ENCODE results near the gene BTAF1. TPM values are rescaled to one million over a fixed set of nuclear protein-coding genes. Genes with fewer than 3 reads are reported as not detected.

BTAF1 gene
- total RNA-seq, 1 experiment from 2014 or later, result 33.8 TPM

DNA sequence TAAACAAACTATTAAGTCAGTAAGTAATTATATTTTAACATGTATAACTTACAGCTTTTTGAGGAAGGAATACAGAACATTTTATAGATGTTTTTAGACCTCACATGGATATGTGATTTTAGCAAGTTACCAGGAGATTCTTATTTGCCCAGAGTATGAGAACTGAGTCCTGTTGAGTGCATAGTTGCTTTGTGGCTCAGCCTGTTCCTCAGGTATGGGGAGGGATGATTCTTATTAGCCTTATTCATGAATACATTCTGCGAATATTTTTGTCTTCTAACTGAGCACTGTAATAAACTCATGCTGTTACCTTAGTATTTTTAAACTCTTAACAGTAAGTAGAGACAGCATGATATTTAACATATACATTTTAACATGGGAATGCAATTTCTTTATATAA is 17.9 kb downstream of the BTAF1 start:
- BruUV-seq (replicated peaks), result no TSS peak
- DNase-seq (ENCODE audit: low read depth, low spot score) (no peak), ATAC-seq (no peak)
- in situ Hi-C loops (cut with HindIII; ENCODE audit: low pct_unique_long_range_greater_than_20kb, low sequenced_read_pairs), result no loop called here
- Histone ChIP-seq H3K4me1 (ENCODE audit: control insufficient read depth, insufficient read depth, low read length) (no peaks in the 10 kb centered on the region), H3K4me3 (ENCODE audit: low read depth in 2 of 2, low read length in 2 of 2) (no peak overlapping the region), H3K36me3 (ENCODE audit: control insufficient read depth, insufficient read depth, low read length) (0 out of 2 replicates have a peak, but pooled peaks cover 8% of the 10 kb centered on the region), H3K27ac (ENCODE audit: low read length) (no peak overlapping the region), H3K27me3 (ENCODE audit: control insufficient read depth, insufficient read depth, low read length) (no peaks in the 10 kb centered on the region), H3K9me3 (ENCODE audit: control insufficient read depth, insufficient read depth, low read depth, low read length) (no peaks in the 10 kb centered on the region)
- ChIA-PET CTCF (no interaction called here), POLR2A (interaction anchor here (0.6 to 0.7 kb wide), 2 partner anchors 14 to 15 kb away, joined by 3 read pairs; no protein-coding TSS in a partner anchor)
- intact Hi-C loops (cut with micrococcal nuclease; ENCODE audit: unreplicated experiment), result no loop called here
- TF ChIP-seq SIN3A (IDR thresholded peaks at IDR 0.05; ENCODE audit: borderline replicate concordance, insufficient read depth, low read depth, low read length) (no peak), TCF7L2 (IDR thresholded peaks at IDR 0.05; ENCODE audit: low read depth, low read length) (no peak), POLR2AphosphoS5 (IDR thresholded peaks at IDR 0.05; ENCODE audit: low read depth, low read length) (no peak)
- TF ChIP-seq, protein P1, sequence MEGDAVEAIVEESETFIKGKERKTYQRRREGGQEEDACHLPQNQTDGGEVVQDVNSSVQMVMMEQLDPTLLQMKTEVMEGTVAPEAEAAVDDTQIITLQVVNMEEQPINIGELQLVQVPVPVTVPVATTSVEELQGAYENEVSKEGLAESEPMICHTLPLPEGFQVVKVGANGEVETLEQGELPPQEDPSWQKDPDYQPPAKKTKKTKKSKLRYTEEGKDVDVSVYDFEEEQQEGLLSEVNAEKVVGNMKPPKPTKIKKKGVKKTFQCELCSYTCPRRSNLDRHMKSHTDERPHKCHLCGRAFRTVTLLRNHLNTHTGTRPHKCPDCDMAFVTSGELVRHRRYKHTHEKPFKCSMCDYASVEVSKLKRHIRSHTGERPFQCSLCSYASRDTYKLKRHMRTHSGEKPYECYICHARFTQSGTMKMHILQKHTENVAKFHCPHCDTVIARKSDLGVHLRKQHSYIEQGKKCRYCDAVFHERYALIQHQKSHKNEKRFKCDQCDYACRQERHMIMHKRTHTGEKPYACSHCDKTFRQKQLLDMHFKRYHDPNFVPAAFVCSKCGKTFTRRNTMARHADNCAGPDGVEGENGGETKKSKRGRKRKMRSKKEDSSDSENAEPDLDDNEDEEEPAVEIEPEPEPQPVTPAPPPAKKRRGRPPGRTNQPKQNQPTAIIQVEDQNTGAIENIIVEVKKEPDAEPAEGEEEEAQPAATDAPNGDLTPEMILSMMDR (IDR thresholded peaks at IDR 0.05), result no peak

DNA sequence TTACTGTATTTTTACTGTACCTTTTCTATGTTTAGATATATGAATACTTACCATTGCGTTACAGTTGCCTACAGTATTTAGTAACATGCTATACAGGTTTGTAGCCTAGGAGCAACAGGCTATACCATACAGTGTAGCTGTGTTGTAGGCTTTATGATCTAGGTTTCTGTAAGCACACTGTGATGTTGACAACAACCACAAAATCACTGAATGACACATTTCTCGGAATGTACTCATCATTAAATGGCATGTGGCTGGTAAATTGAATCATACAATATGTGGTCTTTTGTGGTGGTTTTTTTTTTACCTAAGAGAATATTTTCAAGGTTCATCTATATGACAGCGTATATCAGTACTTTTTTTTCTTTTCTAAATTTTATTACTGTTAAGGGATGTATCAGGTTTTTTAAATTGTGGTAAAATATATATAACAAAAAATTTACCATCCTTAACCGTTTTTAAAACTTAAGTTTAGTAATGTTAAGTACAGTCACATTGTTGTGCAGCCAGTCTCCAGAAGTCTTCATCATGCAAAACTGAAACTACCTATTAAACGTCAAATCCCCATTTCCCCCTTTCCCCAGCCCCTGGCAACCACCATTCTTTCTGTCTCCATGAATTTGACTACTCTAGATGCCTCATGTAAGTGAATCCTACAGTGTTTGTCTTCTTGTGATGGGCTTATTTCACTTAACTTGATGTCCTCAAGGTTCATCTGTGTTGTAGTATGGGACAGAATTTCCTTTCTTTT is 21.5 kb downstream of the BTAF1 start:
- BruUV-seq (replicated peaks), result no TSS peak
- Histone ChIP-seq H3K9me3 (ENCODE audit: control insufficient read depth, insufficient read depth, low read depth, low read length) (no peaks in the 10 kb centered on the region), H3K27ac (ENCODE audit: low read length) (no peak overlapping the region), H3K4me3 (ENCODE audit: low read depth in 2 of 2, low read length in 2 of 2) (no peak overlapping the region), H3K27me3 (ENCODE audit: control insufficient read depth, insufficient read depth, low read length) (no peaks in the 10 kb centered on the region), H3K4me1 (ENCODE audit: control insufficient read depth, insufficient read depth, low read length) (no peaks in the 10 kb centered on the region), H3K36me3 (ENCODE audit: control insufficient read depth, insufficient read depth, low read length) (0 out of 2 replicates have a peak, but pooled peaks cover 6% of the 10 kb centered on the region)
- intact Hi-C loops (cut with micrococcal nuclease; ENCODE audit: unreplicated experiment), result no loop called here
- TF ChIP-seq, protein P1 (IDR thresholded peaks at IDR 0.05), result no peak
- no peak for TF ChIP-seq POLR2AphosphoS5 (IDR thresholded peaks at IDR 0.05; ENCODE audit: low read depth, low read length)
- no peak for TF ChIP-seq SIN3A (IDR thresholded peaks at IDR 0.05; ENCODE audit: borderline replicate concordance, insufficient read depth, low read depth, low read length)
- TF ChIP-seq TCF7L2 (IDR thresholded peaks at IDR 0.05; ENCODE audit: low read depth, low read length), result no peak
- no peak for TF ChIP-seq REST (IDR thresholded peaks at IDR 0.05; ENCODE audit: insufficient read depth in 1 of 2, low read depth in 2 of 2, low read length in 1 of 2)
- in situ Hi-C loops (cut with HindIII; ENCODE audit: low pct_unique_long_range_greater_than_20kb, low sequenced_read_pairs), result no loop called here
- CTCF ChIA-PET, result no interaction called here
- no peak for ATAC-seq
- no peak for DNase-seq (ENCODE audit: low read depth, low spot score)
- POLR2A ChIA-PET, result interaction anchor here (0.7 kb wide), 1 partner anchor 346 kb away, joined by 4 read pairs; the partner anchor contains the start of gene MARCHF5

All from Panc1 (cell line).